GM20000 (cell line): ENCODE measurements around the gene SRSF12.

Experiments used
- DNase-seq: peaks from one replicate; pipeline ENCODE4 v3.0.0; 2012; ENCODE audit warnings: low spot score
- CTCF ChIP-seq: IDR thresholded peaks from 2 replicates; pipeline ENCODE4 v1.5.1; 2012; ENCODE audit warnings: mild to moderate bottlenecking, control low read depth; ENCODE audit errors: extremely low read depth, missing control alignments

The SRSF12 gene

DNA sequence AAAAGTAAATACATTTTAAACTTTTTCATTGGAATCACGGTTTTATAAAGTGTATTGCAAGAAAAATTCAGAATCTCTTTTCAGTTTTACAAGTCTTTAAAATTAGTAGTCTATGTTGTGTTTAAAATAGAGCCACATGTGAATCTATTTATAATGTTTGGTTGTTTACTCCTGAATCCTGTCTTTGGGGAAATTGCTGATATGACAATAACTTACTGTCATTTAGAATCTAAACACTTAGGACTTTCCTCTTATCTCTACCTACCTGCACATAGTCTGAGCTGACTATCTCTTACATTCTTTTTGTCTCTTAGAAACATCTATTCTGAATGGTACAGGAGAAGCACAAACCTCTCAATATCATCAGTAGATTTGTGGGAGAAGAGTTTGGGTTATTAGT is 4.1 kb upstream of the SRSF12 start:
- TF ChIP-seq CTCF: no peak
- DNase-seq: no peak

- DNase-seq: no peak
- TF ChIP-seq CTCF: no peak
Measured at GRCh38 chr6:89120371-89120770, 2.5 kb upstream of the SRSF12 start.

GRCh38 chr6:89118931-89119330 is 1.1 kb upstream of the SRSF12 start:
- no peak for TF ChIP-seq CTCF
- DNase-seq: no peak

DNA sequence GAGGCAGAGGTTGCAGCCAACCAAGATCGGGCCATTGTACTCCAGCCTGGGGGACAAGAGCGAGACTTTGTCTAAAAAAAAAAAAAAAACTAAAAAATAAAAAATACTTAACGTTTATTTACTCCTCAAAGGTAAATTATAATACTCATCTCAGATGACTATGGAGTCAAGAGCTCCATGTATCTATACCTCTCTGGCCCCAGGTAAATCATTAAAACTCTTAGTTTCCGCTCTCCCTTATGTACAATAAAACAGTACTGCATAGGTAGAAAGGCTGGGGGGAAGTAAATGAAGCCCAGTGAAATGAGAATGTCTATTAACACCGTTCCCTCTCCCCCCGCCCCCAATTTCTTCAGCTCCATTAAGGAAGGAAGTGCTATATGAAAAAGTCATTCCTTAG is 1.2 kb downstream of the SRSF12 start:
- no peak for DNase-seq
- no peak for TF ChIP-seq CTCF

GRCh38 chr6:89111933-89112332 is 5.9 kb downstream of the SRSF12 start:
- no peak for TF ChIP-seq CTCF
- no peak for DNase-seq

- no peak for TF ChIP-seq CTCF
- no peak for DNase-seq
Measured at GRCh38 chr6:89110284-89110683, 7.6 kb downstream of the SRSF12 start.

- TF ChIP-seq CTCF: no peak
- DNase-seq: no peak
Measured at GRCh38 chr6:89100114-89100513, 17.8 kb downstream of the SRSF12 start.

- DNase-seq: no peak
- no peak for TF ChIP-seq CTCF
Measured at GRCh38 chr6:89098461-89098860, 19.4 kb downstream of the SRSF12 start.
